Common myeloid progenitor, CD34-positive (primary cell): ENCODE results near the gene KARS1.

Experiments
- CTCF ChIA-PET: fragments of 350-600 bp; sonication (Branson Sonifier 250); formaldehyde crosslinking; loops from one replicate; lab custom pipeline; 2021; ENCODE audit warnings: antibody characterized with exemption; lab: Charles Lee
- POLR2A ChIA-PET: fragments of 350-600 bp; sonication (Branson Sonifier 250); formaldehyde crosslinking; loops from one replicate; lab custom pipeline; 2021; ENCODE audit warnings: antibody characterized with exemption; lab: Charles Lee
- DNase-seq, 3 donors: peaks; one replicate each; pipeline versions ENCODE4 v3.0.0 to v3.0.0-alpha.2; 2013
- H3K27ac ChIP-seq, 2 experiments: 1 replicate in 1 of 2; 2 replicates in 1 of 2; pipeline ENCODE4 v1.7.0; 2013; ENCODE audit warnings: inconsistent platforms in 2 of 2, low read length in 2 of 2, mild to moderate bottlenecking in 2 of 2, low read depth in 1 of 2, moderate library complexity in 1 of 2; ENCODE audit not compliant: severe bottlenecking in 2 of 2, insufficient read depth in 1 of 2, poor library complexity in 1 of 2
- H3K27me3 ChIP-seq, 5 experiments: replicated peaks in 2 of 5; 1 replicate in 3 of 5; 2 replicates in 2 of 5; pipeline versions ENCODE4 v1.6.1 to v1.7.0; 2013; ENCODE audit warnings: low read length in 4 of 5, mild to moderate bottlenecking in 2 of 5, moderate library complexity in 2 of 5, inconsistent platforms in 1 of 5; ENCODE audit not compliant: insufficient read depth in 5 of 5, control insufficient read depth in 4 of 5
- H3K36me3 ChIP-seq, 4 experiments: 1 replicate in 2 of 4; 2 replicates in 2 of 4; pipeline versions ENCODE4 v1.6.1 to v1.7.0; 2013; ENCODE audit warnings: low read length in 3 of 4, control low read depth in 1 of 4, mild to moderate bottlenecking in 1 of 4; ENCODE audit not compliant: control insufficient read depth in 4 of 4, insufficient read depth in 4 of 4
- H3K4me1 ChIP-seq, 4 experiments: 1 replicate in 3 of 4; 2 replicates in 1 of 4; pipeline versions ENCODE4 v1.6.1 to v1.7.1; 2013; ENCODE audit warnings: low read length in 3 of 4, mild to moderate bottlenecking in 3 of 4, control low read depth in 1 of 4, inconsistent platforms in 1 of 4, moderate library complexity in 1 of 4; ENCODE audit not compliant: control insufficient read depth in 4 of 4, insufficient read depth in 4 of 4; ENCODE audit errors: control extremely low read depth in 1 of 4
- H3K4me3 ChIP-seq, 7 experiments: 1 replicate in 4 of 7; 2 replicates in 3 of 7; pipeline versions ENCODE4 v1.5.1 to v1.7.0; 2013; ENCODE audit warnings: mild to moderate bottlenecking in 7 of 7, low read length in 6 of 7, moderate library complexity in 6 of 7, inconsistent platforms in 2 of 7, low read depth in 2 of 7, control low read depth in 1 of 7; ENCODE audit not compliant: insufficient read depth in 4 of 7, control insufficient read depth in 1 of 7; ENCODE audit errors: extremely low read depth in 1 of 7
- H3K9me3 ChIP-seq, 5 experiments: 1 replicate in 4 of 5; 2 replicates in 1 of 5; pipeline versions ENCODE4 v1.6.1 to v1.7.1; 2013; ENCODE audit warnings: low read length in 4 of 5, mild to moderate bottlenecking in 2 of 5, inconsistent platforms in 1 of 5, low read depth in 1 of 5, moderate library complexity in 1 of 5; ENCODE audit not compliant: control insufficient read depth in 4 of 5, insufficient read depth in 2 of 5; ENCODE audit errors: control extremely low read depth in 1 of 5
- WGBS: methylation state at CpG from one replicate; pipeline ENCODE4 v1.1.5; 2013; ENCODE audit not compliant: insufficient coverage; 5-methylcytosine and 5-hydroxymethylcytosine counted together

The KARS1 gene

GRCh38 chr16:75590920-75591843, 56.3 kb downstream of the KARS1 start:
- ChIA-PET POLR2A (no interaction called here), CTCF (interaction anchor here (0.9 to 1.3 kb wide), 5 partner anchors 12 to 118 kb away, joined by 3 to 4 read pairs (median 3); no protein-coding TSS in a partner anchor)

GRCh38 chr16:75589306-75589705, 58.2 kb downstream of the KARS1 start:
- Histone ChIP-seq H3K4me1 (peaks cover 3 to 14% (median 7%) of the 10 kb centered on the region in 4 experiments), H3K4me3 (no peak overlapping the region), H3K9me3 (no peaks in the 10 kb centered on the region), H3K27me3 (no peaks in the 10 kb centered on the region), H3K27ac (no peak overlapping the region), H3K36me3 (peaks cover 2 to 13% (median 3%) of the 10 kb centered on the region in 4 experiments)
- ChIA-PET POLR2A (no interaction called here), CTCF (interaction anchor here (1.3 kb wide), 1 partner anchor 8 kb away, joined by 4 read pairs; no protein-coding TSS in a partner anchor)
- no peak for DNase-seq
- WGBS, result 100% methylated on average over 3 of the region's 3 CpGs

More at GRCh38 chr16:75590920-75591843, 56.3 kb downstream of the KARS1 start:
- Histone ChIP-seq H3K27ac (no peak overlapping the region), H3K27me3 (no peaks in the 10 kb centered on the region), H3K4me3 (no peak overlapping the region), H3K36me3 (peaks cover 2 to 13% (median 3%) of the 10 kb centered on the region in 4 experiments), H3K4me1 (peaks cover 9 to 24% (median 15%) of the 10 kb centered on the region in 4 experiments), H3K9me3 (no peaks in the 10 kb centered on the region)
- WGBS, result 96% methylated on average over 5 of the region's 8 CpGs
- peak in 1 of 3 donors; percentile 25 for DNase-seq

GRCh38 chr16:75588716-75589115, 58.7 kb downstream of the KARS1 start:
- Histone ChIP-seq H3K27me3 (no peaks in the 10 kb centered on the region), H3K27ac (no peak overlapping the region), H3K4me1 (peaks cover 0 to 8% (median 2%) of the 10 kb centered on the region in 4 experiments), H3K36me3 (peaks cover 0 to 9% (median 3%) of the 10 kb centered on the region in 4 experiments), H3K9me3 (no peaks in the 10 kb centered on the region), H3K4me3 (no peak overlapping the region)
- CTCF ChIA-PET, result interaction anchor here (0.9 to 1.3 kb wide), 2 partner anchors 8 to 71 kb away, joined by 3 to 4 read pairs; no protein-coding TSS in a partner anchor
- POLR2A ChIA-PET, result no interaction called here
- 88% methylated on average over 3 of the region's 4 CpGs for WGBS
- no peak for DNase-seq

GRCh38 chr16:75584108-75584507, 63.4 kb downstream of the KARS1 start:
- Histone ChIP-seq H3K36me3 (peaks cover 0 to 8% (median 2%) of the 10 kb centered on the region in 4 experiments), H3K4me1 (peaks cover under 1 to 12% (median 7%) of the 10 kb centered on the region in 4 experiments), H3K9me3 (no peaks in the 10 kb centered on the region), H3K27ac (no peak overlapping the region), H3K4me3 (no peak overlapping the region), H3K27me3 (no peaks in the 10 kb centered on the region)
- ChIA-PET POLR2A (no interaction called here), CTCF (interaction anchor here (0.6 to 1.0 kb wide), 2 partner anchors 19 to 67 kb away, joined by 3 to 4 read pairs; no protein-coding TSS in a partner anchor)
- 88% methylated on average over 1 of the region's 3 CpGs for WGBS
- DNase-seq, result no peak

GRCh38 chr16:75579281-75579834, 68.1 kb downstream of the KARS1 start:
- ChIA-PET POLR2A (interaction anchor here (1.0 kb wide), 1 partner anchor 14 kb away, joined by 6 read pairs; the partner anchor contains the start of gene GABARAPL2), CTCF (interaction anchor here (0.7 to 1.5 kb wide), 5 partner anchors 12 to 29 kb away, joined by 3 to 4 read pairs (median 3); partner anchors contain the start of gene TMEM231)
- Histone ChIP-seq H3K4me1 (peaks cover 2 to 21% (median 10%) of the 10 kb centered on the region in 4 experiments), H3K9me3 (no peaks in the 10 kb centered on the region), H3K36me3 (peaks cover 8 to 39% (median 24%) of the 10 kb centered on the region in 4 experiments), H3K27ac (no peak overlapping the region), H3K4me3 (peak overlapping the region in 1 of 7 experiments; percentile 45), H3K27me3 (no peaks in the 10 kb centered on the region)
- DNase-seq, result peak; percentile 45 to 80 (median 79)
- WGBS, result 28% methylated on average over 4 of the region's 7 CpGs

GRCh38 chr16:75578725-75579124, 68.7 kb downstream of the KARS1 start:
- CTCF ChIA-PET, result interaction anchor here (0.7 to 1.5 kb wide), 3 partner anchors 14 to 28 kb away, joined by 3 read pairs; partner anchors contain the start of gene TMEM231
- Histone ChIP-seq H3K4me1 (peaks cover 2 to 25% (median 10%) of the 10 kb centered on the region in 4 experiments), H3K4me3 (no peak overlapping the region), H3K9me3 (no peaks in the 10 kb centered on the region), H3K36me3 (peaks cover 10 to 45% (median 27%) of the 10 kb centered on the region in 4 experiments), H3K27me3 (no peaks in the 10 kb centered on the region), H3K27ac (no peak overlapping the region)
- POLR2A ChIA-PET, result no interaction called here
- no peak for DNase-seq
- no CpG with 5 or more reads among the region's 2 CpGs for WGBS
